HG03432 (cell line): ENCODE results near the gene ZBTB7A.

Experiments used
- ATAC-seq: cut with Tn5 transposase; IDR thresholded peaks from one replicate; pipeline ENCODE4 v1.9.1; 2021; ENCODE audit warnings: mild to moderate bottlenecking, moderate library complexity; ENCODE audit not compliant: unreplicated experiment

Gene ZBTB7A

GRCh38 chr19:4094761-4095487 lies 28.2 kb upstream of the ZBTB7A start:
- no peak for ATAC-seq

- ATAC-seq, result no peak
These were observed 27.6 kb upstream of the ZBTB7A start for GRCh38 chr19:4094291-4094690.

GRCh38 chr19:4093643-4094175 lies 27.0 kb upstream of the ZBTB7A start:
- ATAC-seq, result no peak

GRCh38 chr19:4090356-4091220 lies 23.9 kb upstream of the ZBTB7A start:
- no peak for ATAC-seq

GRCh38 chr19:4089946-4090345 lies 23.2 kb upstream of the ZBTB7A start:
- no peak for ATAC-seq

GRCh38 chr19:4089400-4089908 lies 22.8 kb upstream of the ZBTB7A start:
- ATAC-seq, result no peak

GRCh38 chr19:4088975-4089374 lies 22.3 kb upstream of the ZBTB7A start:
- ATAC-seq, result no peak

GRCh38 chr19:4087787-4088679 lies 21.3 kb upstream of the ZBTB7A start:
- no peak for ATAC-seq

GRCh38 chr19:4086411-4086867 lies 19.7 kb upstream of the ZBTB7A start:
- ATAC-seq, result no peak

GRCh38 chr19:4084547-4084877 lies 17.8 kb upstream of the ZBTB7A start:
- ATAC-seq, result no peak

GRCh38 chr19:4083677-4084546 lies 17.2 kb upstream of the ZBTB7A start:
- ATAC-seq, result no peak

- ATAC-seq, result no peak
These were observed 15.5 kb upstream of the ZBTB7A start for GRCh38 chr19:4082172-4082571.

GRCh38 chr19:4081441-4082129 lies 14.9 kb upstream of the ZBTB7A start:
- no peak for ATAC-seq

GRCh38 chr19:4080473-4080872 lies 13.8 kb upstream of the ZBTB7A start:
- ATAC-seq, result no peak

- ATAC-seq, result no peak
These were observed 11.3 kb upstream of the ZBTB7A start for GRCh38 chr19:4077800-4078684.

- ATAC-seq, result no peak
These were observed 10.3 kb upstream of the ZBTB7A start for GRCh38 chr19:4077007-4077374.

GRCh38 chr19:4075373-4075772 lies 8.7 kb upstream of the ZBTB7A start:
- ATAC-seq, result no peak

- no peak for ATAC-seq
These were observed 4.9 kb upstream of the ZBTB7A start for GRCh38 chr19:4071610-4072009.
